ENCODE data around the gene BARX1. TPM values are rescaled to one million over a fixed set of nuclear protein-coding genes. Genes with fewer than 3 reads are reported as not detected.
"Not testable (repeated sequence)": the region's sequence is repeated elsewhere in the genome, so short reads cannot be mapped to it uniquely, and the experiment has no call there.

Gene BARX1
- polyA plus RNA-seq, 2 donors = 1.6 to 4.0 TPM

DNA sequence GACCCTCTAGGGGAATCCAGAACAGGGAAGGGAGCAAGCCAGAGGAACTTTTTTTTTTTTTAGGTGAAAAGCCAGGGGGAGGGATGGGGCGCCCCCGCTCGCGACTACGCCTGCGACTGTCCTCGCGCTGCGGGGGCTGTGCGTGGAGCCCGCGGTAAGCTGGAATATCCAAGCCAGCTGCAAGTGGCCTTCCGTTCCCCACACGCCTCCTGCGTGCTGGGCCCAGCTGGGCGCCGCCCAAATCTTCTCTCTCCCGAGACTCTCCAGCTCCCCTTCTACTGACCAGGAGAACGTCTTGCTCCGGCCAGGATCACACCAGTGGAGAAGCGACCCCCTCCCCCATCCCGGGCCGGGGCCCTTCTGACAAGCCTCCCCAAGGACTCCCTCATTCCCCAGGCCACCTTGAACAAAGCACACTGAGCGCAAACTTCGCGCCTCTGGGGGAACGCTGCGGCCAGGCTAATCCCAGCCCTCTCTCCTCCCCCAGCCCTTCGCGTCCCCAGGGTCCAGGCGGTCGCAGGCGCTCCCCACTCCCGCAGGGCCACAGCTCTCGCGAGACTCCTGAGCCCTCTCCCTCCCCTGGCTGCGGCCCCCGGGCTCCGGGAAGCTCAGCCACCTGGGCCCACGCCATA lies 6.6 kb downstream of the BARX1 start:
- Histone ChIP-seq H3K27ac (ENCODE audit: low read depth in 2 of 2, low read length in 1 of 2) (no peak overlapping the region), H3K27me3 (ENCODE audit: control insufficient read depth in 1 of 2, insufficient read depth in 2 of 2, low read length in 2 of 2) (peaks cover 0 to 51% of the 10 kb centered on the region in 2 donors), H3K4me1 (ENCODE audit: control insufficient read depth in 2 of 2, insufficient read depth in 2 of 2, low read length in 1 of 2) (peaks cover 5 to 27% of the 10 kb centered on the region in 2 donors), H3K9me3 (ENCODE audit: control insufficient read depth in 2 of 2, insufficient read depth in 1 of 2, low read depth in 1 of 2, low read length in 1 of 2) (peaks cover 0 to 16% of the 10 kb centered on the region in 2 donors), H3K36me3 (ENCODE audit: control insufficient read depth in 2 of 2, insufficient read depth in 2 of 2, low read length in 1 of 2) (no peaks in the 10 kb centered on the region), H3K4me3 (ENCODE audit: low read depth in 1 of 2, low read length in 2 of 2) (no peak overlapping the region)
- WGBS, 2 donors = 5 to 7% methylated on average over 39 to 40 of the region's 40 CpGs

DNA sequence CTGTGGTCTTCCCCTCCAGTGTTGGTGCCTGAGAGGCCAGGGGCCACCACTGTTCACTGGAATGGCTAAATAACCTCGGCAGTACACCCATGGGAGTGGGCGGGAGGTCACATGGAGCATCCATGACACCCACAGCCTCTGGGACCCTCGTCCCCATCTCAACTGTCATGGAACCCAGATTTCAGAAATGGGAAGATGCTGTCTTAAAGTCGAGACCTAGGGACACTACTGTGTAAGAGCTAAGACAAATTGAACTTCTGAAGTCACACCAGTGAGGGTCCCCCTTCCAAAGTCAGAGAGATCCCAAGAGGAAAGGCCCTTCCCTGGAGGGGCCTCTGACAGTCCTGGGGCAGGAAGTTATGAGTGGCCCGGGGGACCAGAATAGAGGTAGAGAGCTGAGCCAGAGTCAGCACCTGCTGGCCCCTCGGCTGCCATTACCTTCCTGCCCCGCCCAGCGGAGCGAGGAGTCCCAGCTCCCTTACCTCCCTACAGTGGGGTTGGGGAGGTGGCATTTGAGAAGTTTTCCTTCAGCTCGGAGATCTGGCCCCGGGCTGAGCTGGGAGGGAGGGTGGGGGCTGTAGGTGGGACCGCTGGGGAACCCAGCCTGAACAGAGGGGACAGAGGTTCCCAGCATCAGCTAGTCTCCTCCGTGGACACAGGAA lies 7.6 kb downstream of the BARX1 start:
- Histone ChIP-seq H3K9me3 (ENCODE audit: control insufficient read depth in 2 of 2, insufficient read depth in 1 of 2, low read depth in 1 of 2, low read length in 1 of 2) (peaks cover 0 to 12% of the 10 kb centered on the region in 2 donors), H3K4me3 (ENCODE audit: low read depth in 1 of 2, low read length in 2 of 2) (no peak overlapping the region), H3K27me3 (ENCODE audit: control insufficient read depth in 1 of 2, insufficient read depth in 2 of 2, low read length in 2 of 2) (peaks cover 0 to 47% of the 10 kb centered on the region in 2 donors), H3K36me3 (ENCODE audit: control insufficient read depth in 2 of 2, insufficient read depth in 2 of 2, low read length in 1 of 2) (no peaks in the 10 kb centered on the region), H3K4me1 (ENCODE audit: control insufficient read depth in 2 of 2, insufficient read depth in 2 of 2, low read length in 1 of 2) (peaks cover 5 to 20% of the 10 kb centered on the region in 2 donors), H3K27ac (ENCODE audit: low read depth in 2 of 2, low read length in 1 of 2) (no peak overlapping the region)
- 15 to 32% methylated on average over 13 of the region's 13 CpGs for WGBS, 2 donors

DNA sequence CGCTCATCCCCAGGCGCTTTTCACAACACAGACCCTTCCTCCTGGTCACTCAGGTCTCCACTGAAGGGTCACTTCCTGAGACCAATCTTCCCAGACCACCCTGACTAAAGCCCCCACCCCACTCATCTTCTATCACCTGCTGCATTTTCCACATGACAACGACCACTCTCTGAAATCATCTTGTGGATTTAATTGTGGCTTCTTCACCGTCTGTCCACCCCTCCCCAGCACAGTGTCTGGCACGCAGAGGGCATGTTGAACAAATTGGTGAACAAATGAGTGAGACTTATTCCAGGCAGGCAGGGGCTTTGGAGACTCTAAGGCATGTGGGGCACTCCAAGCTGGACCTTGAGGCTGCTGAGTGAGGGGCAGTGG lies 8.8 kb downstream of the BARX1 start:
- Histone ChIP-seq H3K4me3 (ENCODE audit: low read depth in 1 of 2, low read length in 2 of 2) (no peak overlapping the region), H3K9me3 (ENCODE audit: control insufficient read depth in 2 of 2, insufficient read depth in 1 of 2, low read depth in 1 of 2, low read length in 1 of 2) (peaks cover 0 to 12% of the 10 kb centered on the region in 2 donors), H3K4me1 (ENCODE audit: control insufficient read depth in 2 of 2, insufficient read depth in 2 of 2, low read length in 1 of 2) (peaks cover 2 to 11% of the 10 kb centered on the region in 2 donors), H3K36me3 (ENCODE audit: control insufficient read depth in 2 of 2, insufficient read depth in 2 of 2, low read length in 1 of 2) (no peaks in the 10 kb centered on the region), H3K27me3 (ENCODE audit: control insufficient read depth in 1 of 2, insufficient read depth in 2 of 2, low read length in 2 of 2) (peaks cover 0 to 39% of the 10 kb centered on the region in 2 donors), H3K27ac (ENCODE audit: low read depth in 2 of 2, low read length in 1 of 2) (no peak overlapping the region)
- 6 to 16% methylated on average over 5 of the region's 5 CpGs for WGBS, 2 donors

DNA sequence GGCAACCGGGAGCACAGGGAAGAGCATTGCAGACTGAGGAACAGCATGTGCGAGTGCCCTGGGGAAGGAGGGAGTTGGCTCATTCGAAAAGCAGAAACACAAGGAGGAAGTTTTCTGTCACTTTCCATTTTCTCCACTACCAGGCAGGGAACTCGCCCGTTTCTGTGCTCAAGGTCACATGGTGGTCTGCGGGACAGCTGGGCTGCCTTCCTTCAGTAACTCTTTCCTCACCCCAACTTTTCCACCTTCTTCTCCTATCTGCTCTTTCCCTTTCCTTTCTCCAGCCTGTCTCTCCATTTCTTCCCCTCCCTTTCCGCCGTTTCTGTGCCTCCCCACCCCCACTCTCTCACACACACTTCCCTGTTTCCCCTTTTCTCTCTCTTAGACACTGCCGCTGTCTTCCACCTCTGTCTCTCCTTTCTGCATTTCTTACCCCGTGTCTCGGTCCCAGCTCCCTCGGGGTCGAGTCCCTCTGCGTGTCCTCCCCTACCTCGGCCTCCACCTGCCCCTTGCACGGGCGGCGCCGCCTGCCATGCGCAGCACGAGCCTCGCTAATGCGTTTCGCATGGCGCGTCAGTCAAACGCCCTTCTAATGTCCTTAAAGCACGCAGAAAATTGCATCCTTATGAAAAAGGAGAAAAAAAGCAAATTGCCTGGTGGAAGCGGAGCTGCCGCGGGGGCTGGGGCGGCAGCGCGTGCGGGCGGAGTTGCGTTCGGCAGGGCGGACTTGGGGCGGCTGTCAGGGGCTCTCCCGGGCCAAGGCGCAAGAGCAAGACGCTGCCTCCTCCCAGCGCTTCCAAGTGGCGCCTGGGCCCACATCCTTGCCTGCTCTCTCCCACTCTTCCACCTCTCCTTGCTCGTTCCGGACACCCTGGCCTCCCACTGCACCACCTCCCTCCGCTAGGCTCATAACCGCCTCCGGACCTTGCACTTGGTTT lies 9.5 kb downstream of the BARX1 start:
- Histone ChIP-seq H3K9me3 (ENCODE audit: control insufficient read depth in 2 of 2, insufficient read depth in 1 of 2, low read depth in 1 of 2, low read length in 1 of 2) (peaks cover 0 to 11% of the 10 kb centered on the region in 2 donors), H3K4me1 (ENCODE audit: control insufficient read depth in 2 of 2, insufficient read depth in 2 of 2, low read length in 1 of 2) (peaks cover 0 to 11% of the 10 kb centered on the region in 2 donors), H3K4me3 (ENCODE audit: low read depth in 1 of 2, low read length in 2 of 2) (peak overlapping the region in 1 of 2 donors; percentile 14), H3K36me3 (ENCODE audit: control insufficient read depth in 2 of 2, insufficient read depth in 2 of 2, low read length in 1 of 2) (no peaks in the 10 kb centered on the region), H3K27me3 (ENCODE audit: control insufficient read depth in 1 of 2, insufficient read depth in 2 of 2, low read length in 2 of 2) (peaks cover 0 to 39% of the 10 kb centered on the region in 2 donors), H3K27ac (ENCODE audit: low read depth in 2 of 2, low read length in 1 of 2) (no peak overlapping the region)
- WGBS, 2 donors = 3 to 4% methylated on average over 50 of the region's 50 CpGs

DNA sequence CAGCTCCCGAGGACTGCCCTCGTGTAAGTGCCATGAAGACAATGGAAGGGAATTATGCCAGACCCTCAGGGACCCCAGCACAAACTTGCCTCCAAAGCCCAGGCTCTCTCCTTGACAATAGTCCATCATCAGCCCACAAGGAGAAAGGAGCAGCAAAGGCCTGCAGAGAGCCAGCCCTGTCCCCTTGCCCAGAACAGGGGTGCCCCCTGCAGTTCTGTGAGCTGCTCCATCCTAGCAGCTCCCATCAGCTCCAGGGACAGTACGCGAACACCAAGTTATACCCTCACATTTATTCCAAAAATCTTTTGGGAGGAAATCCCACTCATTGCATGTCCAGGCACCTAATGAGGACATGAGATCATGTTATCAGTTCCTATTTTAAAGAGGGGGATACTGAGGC lies 11.1 kb downstream of the BARX1 start:
- Histone ChIP-seq H3K4me3 (ENCODE audit: low read depth in 1 of 2, low read length in 2 of 2) (no peak overlapping the region), H3K27ac (ENCODE audit: low read depth in 2 of 2, low read length in 1 of 2) (no peak overlapping the region), H3K27me3 (ENCODE audit: control insufficient read depth in 1 of 2, insufficient read depth in 2 of 2, low read length in 2 of 2) (peaks cover 0 to 23% of the 10 kb centered on the region in 2 donors), H3K4me1 (ENCODE audit: control insufficient read depth in 2 of 2, insufficient read depth in 2 of 2, low read length in 1 of 2) (peaks cover 0 to 11% of the 10 kb centered on the region in 2 donors), H3K9me3 (ENCODE audit: control insufficient read depth in 2 of 2, insufficient read depth in 1 of 2, low read depth in 1 of 2, low read length in 1 of 2) (peaks cover 0 to 3% of the 10 kb centered on the region in 2 donors), H3K36me3 (ENCODE audit: control insufficient read depth in 2 of 2, insufficient read depth in 2 of 2, low read length in 1 of 2) (no peaks in the 10 kb centered on the region)
- 69 to 75% methylated on average over 4 of the region's 4 CpGs for WGBS, 2 donors

DNA sequence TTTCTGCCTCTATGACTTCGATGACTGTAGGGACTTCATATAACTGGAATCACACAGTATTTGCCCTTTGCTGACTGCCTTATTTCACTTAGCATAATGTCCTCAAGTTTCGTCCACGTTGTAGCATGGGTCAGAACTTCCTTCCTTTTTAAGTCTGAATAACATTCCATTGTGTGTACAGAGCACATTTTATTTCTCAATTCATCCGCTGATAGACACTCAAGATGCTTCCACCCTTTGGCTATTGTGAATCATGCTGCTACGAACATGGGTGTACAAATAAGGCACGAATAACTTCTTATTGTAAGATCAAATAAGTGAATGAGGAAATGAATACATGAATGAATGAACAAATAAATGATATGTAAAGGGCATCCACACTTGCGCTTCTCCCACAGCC lies 13.0 kb downstream of the BARX1 start:
- Histone ChIP-seq H3K27me3 (ENCODE audit: control insufficient read depth in 1 of 2, insufficient read depth in 2 of 2, low read length in 2 of 2) (peaks cover 0 to 11% of the 10 kb centered on the region in 2 donors), H3K27ac (ENCODE audit: low read depth in 2 of 2, low read length in 1 of 2) (no peak overlapping the region), H3K4me1 (ENCODE audit: control insufficient read depth in 2 of 2, insufficient read depth in 2 of 2, low read length in 1 of 2) (peaks cover 0 to 7% of the 10 kb centered on the region in 2 donors), H3K36me3 (ENCODE audit: control insufficient read depth in 2 of 2, insufficient read depth in 2 of 2, low read length in 1 of 2) (no peaks in the 10 kb centered on the region), H3K9me3 (ENCODE audit: control insufficient read depth in 2 of 2, insufficient read depth in 1 of 2, low read depth in 1 of 2, low read length in 1 of 2) (peaks cover 0 to 3% of the 10 kb centered on the region in 2 donors), H3K4me3 (ENCODE audit: low read depth in 1 of 2, low read length in 2 of 2) (no peak overlapping the region)
- WGBS, 2 donors = 61% methylated on average over 7 of the region's 7 CpGs

DNA sequence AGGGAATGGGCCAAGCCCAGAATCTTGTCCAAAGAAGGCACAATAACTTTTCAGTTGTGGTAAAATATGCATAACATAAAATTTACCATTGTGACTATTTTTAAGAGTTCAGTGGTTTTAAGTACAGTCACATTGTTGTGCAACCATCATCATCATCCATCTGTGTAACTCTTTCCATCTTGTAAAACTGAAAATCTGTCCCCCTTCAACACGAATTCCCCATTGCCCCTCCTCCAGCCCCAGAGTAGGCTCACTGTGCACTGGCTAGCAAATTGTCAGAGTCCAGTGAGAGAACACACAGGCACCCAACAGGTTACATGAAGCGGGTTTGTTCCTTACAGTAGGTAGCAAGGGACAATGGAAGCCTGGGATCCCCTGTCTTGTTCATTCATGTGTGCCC lies 13.7 kb downstream of the BARX1 start:
- 66 to 71% methylated on average over 2 of the region's 2 CpGs for WGBS, 2 donors
- Histone ChIP-seq H3K27ac (ENCODE audit: low read depth in 2 of 2, low read length in 1 of 2) (no peak overlapping the region), H3K36me3 (ENCODE audit: control insufficient read depth in 2 of 2, insufficient read depth in 2 of 2, low read length in 1 of 2) (no peaks in the 10 kb centered on the region), H3K4me3 (ENCODE audit: low read depth in 1 of 2, low read length in 2 of 2) (no peak overlapping the region), H3K9me3 (ENCODE audit: control insufficient read depth in 2 of 2, insufficient read depth in 1 of 2, low read depth in 1 of 2, low read length in 1 of 2) (peaks cover 0 to 3% of the 10 kb centered on the region in 2 donors), H3K27me3 (ENCODE audit: control insufficient read depth in 1 of 2, insufficient read depth in 2 of 2, low read length in 2 of 2) (peaks cover 0 to 8% of the 10 kb centered on the region in 2 donors), H3K4me1 (ENCODE audit: control insufficient read depth in 2 of 2, insufficient read depth in 2 of 2, low read length in 1 of 2) (peaks cover 0 to 7% of the 10 kb centered on the region in 2 donors)

DNA sequence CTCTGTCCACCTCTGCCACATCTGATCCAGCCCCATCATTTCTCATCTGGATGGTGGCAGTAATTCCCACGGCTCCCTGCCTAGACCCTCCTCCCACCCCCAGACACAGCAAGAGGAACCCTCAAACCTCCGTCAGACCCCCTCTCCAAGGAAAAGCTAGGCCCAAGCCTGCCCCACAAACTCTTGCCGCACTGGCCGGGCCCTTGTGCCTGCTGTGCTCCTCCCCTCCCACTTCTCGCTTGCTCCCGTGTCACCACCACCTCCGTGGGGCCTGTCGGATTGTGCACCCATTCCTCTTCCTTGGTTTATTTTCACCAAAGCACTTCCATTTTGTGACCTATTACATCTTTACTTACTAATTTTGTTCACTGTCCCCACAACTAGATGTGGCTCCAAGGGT lies 14.2 kb downstream of the BARX1 start:
- Histone ChIP-seq H3K36me3 (ENCODE audit: control insufficient read depth in 2 of 2, insufficient read depth in 2 of 2, low read length in 1 of 2) (no peaks in the 10 kb centered on the region), H3K27me3 (ENCODE audit: control insufficient read depth in 1 of 2, insufficient read depth in 2 of 2, low read length in 2 of 2) (peaks cover 0 to 3% of the 10 kb centered on the region in 2 donors)

DNA sequence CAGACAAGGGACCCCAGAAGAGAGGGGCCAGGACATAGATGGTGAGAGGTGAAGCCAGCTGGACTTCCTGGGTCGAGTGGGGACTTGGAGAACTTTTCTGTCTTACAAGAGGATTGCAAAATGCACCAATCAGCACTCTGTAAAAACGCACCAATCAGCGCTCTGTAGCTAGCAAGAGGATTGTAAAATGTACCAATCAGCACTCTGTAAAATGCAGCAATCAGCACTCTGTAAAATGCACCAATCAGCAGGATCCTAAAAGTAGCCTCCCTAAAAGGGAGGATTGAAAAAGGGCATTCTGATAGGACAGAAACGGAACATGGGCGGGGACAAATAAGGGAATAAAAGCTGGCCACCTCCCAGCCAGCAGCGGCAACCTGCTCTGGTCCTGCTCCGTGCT lies 15.6 kb downstream of the BARX1 start:
- H3K9me3 ChIP-seq (ENCODE audit: control insufficient read depth in 2 of 2, insufficient read depth in 1 of 2, low read depth in 1 of 2, low read length in 1 of 2); H3K4me1 ChIP-seq (ENCODE audit: control insufficient read depth in 2 of 2, insufficient read depth in 2 of 2, low read length in 1 of 2); H3K27me3 ChIP-seq (ENCODE audit: control insufficient read depth in 1 of 2, insufficient read depth in 2 of 2, low read length in 2 of 2); H3K4me3 ChIP-seq (ENCODE audit: low read depth in 1 of 2, low read length in 2 of 2); H3K27ac ChIP-seq (ENCODE audit: low read depth in 2 of 2, low read length in 1 of 2); H3K36me3 ChIP-seq (ENCODE audit: control insufficient read depth in 2 of 2, insufficient read depth in 2 of 2, low read length in 1 of 2): not testable (repeated sequence)
- 85 to 87% methylated on average over 7 of the region's 7 CpGs for WGBS, 2 donors

More for the DNA sequence above, 14.2 kb downstream of the BARX1 start:
- WGBS, 2 donors = 80 to 87% methylated on average over 8 of the region's 8 CpGs
- Histone ChIP-seq H3K27ac (ENCODE audit: low read depth in 2 of 2, low read length in 1 of 2) (no peak overlapping the region), H3K4me1 (ENCODE audit: control insufficient read depth in 2 of 2, insufficient read depth in 2 of 2, low read length in 1 of 2) (peaks cover 0 to 3% of the 10 kb centered on the region in 2 donors), H3K9me3 (ENCODE audit: control insufficient read depth in 2 of 2, insufficient read depth in 1 of 2, low read depth in 1 of 2, low read length in 1 of 2) (peaks cover 0 to 3% of the 10 kb centered on the region in 2 donors), H3K4me3 (ENCODE audit: low read depth in 1 of 2, low read length in 2 of 2) (no peak overlapping the region)
